A549 (cell line): Measurements from ENCODE around the gene KCNG1.

Source experiments
- CHD4 ChIP-seq: fragments of 200-600 bp; sonication (generic); IDR thresholded peaks from 2 replicates; pipeline ENCODE4 v1.6.1; 2016; ENCODE audit warnings: antibody characterized with exemption, mild to moderate bottlenecking, borderline replicate concordance
- EP300 ChIP-seq, 2 experiments: fragments of >200 bp; sonication (Bioruptor Twin); formaldehyde crosslinking; IDR thresholded peaks; 2 replicates in 1 of 2; 3 replicates in 1 of 2; pipeline ENCODE4 v1.6.1; 2016 to 2017
- HDAC2 ChIP-seq: fragments of 200-600 bp; sonication (generic); IDR thresholded peaks from 2 replicates; pipeline ENCODE4 v1.6.1; 2016
- POLR2A ChIP-seq: IDR thresholded peaks from 2 replicates; pipeline ENCODE4 v1.6.1; 2012; ENCODE audit warnings: mild to moderate bottlenecking, low read length
- RAD21 ChIP-seq, 2 experiments: fragments of >200 bp in 1 of 2; sonication (Bioruptor Twin) in 1 of 2; formaldehyde crosslinking in 1 of 2; IDR thresholded peaks in 1 of 2; conservative IDR thresholded peaks in 1 of 2; 2 replicates in 1 of 2; 3 replicates in 1 of 2; pipeline ENCODE4 v1.6.1; 2012 to 2018; ENCODE audit warnings: inconsistent platforms in 1 of 2
- RCOR1 ChIP-seq: fragments of 150-350 bp; IDR thresholded peaks from 2 replicates; pipeline ENCODE4 v1.6.1; 2014; ENCODE audit warnings: antibody characterized with exemption, low read length, low read depth
- RFX5 ChIP-seq: fragments of 450-650 bp; IDR thresholded peaks from 2 replicates; pipeline ENCODE4 v1.7.1; 2014; ENCODE audit warnings: antibody characterized with exemption, mild to moderate bottlenecking, moderate library complexity
- TF ChIP-seq, protein P1 (sequence below): fragments of >200 bp; sonication (Bioruptor Twin); formaldehyde crosslinking; IDR thresholded peaks from 3 replicates; pipeline ENCODE4 v1.5.1; 2016
- TF ChIP-seq, protein P2 (sequence below): fragments of 450-650 bp; IDR thresholded peaks from 2 replicates; pipeline ENCODE4 v1.6.1; 2014; ENCODE audit warnings: antibody characterized with exemption

DNA sequence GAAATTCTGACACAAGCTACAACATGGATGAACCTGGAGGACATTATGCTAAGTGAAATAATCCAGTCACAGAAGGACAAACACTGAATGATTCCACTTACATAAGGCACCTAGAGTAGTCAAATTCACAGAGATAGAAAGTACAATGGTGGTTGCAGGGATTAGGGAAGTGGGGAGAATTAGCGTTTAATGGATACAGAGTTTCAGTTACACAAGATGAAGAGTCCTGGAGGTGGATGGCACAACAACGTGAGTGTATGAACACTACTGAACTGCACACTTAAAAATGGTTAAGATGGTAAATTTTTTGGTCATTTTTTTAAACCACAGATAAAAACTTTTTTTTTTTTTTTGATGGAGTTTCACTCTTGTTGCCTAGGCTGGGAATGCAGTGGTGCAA lies 39.6 kb downstream of the KCNG1 start:
- TF ChIP-seq, protein P1, sequence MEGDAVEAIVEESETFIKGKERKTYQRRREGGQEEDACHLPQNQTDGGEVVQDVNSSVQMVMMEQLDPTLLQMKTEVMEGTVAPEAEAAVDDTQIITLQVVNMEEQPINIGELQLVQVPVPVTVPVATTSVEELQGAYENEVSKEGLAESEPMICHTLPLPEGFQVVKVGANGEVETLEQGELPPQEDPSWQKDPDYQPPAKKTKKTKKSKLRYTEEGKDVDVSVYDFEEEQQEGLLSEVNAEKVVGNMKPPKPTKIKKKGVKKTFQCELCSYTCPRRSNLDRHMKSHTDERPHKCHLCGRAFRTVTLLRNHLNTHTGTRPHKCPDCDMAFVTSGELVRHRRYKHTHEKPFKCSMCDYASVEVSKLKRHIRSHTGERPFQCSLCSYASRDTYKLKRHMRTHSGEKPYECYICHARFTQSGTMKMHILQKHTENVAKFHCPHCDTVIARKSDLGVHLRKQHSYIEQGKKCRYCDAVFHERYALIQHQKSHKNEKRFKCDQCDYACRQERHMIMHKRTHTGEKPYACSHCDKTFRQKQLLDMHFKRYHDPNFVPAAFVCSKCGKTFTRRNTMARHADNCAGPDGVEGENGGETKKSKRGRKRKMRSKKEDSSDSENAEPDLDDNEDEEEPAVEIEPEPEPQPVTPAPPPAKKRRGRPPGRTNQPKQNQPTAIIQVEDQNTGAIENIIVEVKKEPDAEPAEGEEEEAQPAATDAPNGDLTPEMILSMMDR = no peak
- TF ChIP-seq HDAC2 (no peak), RFX5 (no peak), RCOR1 (no peak), POLR2A (no peak), CHD4 (no peak), EP300 (IDR thresholded peaks at IDR 0.05) (no peak), RAD21 (conservative IDR thresholded peaks at IDR 0.05 in 1 of 2, IDR thresholded peaks at IDR 0.05 in 1 of 2) (no peak)
- TF ChIP-seq, protein P2, sequence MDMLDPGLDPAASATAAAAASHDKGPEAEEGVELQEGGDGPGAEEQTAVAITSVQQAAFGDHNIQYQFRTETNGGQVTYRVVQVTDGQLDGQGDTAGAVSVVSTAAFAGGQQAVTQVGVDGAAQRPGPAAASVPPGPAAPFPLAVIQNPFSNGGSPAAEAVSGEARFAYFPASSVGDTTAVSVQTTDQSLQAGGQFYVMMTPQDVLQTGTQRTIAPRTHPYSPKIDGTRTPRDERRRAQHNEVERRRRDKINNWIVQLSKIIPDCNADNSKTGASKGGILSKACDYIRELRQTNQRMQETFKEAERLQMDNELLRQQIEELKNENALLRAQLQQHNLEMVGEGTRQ = no peak
